SU-DHL-6 (cell line): Measurements from ENCODE around the gene EEF1AKMT3.

Experiments
- CTCF ChIP-seq: fragments of 200-600 bp; sonication (generic); IDR thresholded peaks from one replicate; pipeline ENCODE4 v1.5.1; 2017; ENCODE audit warnings: antibody characterized with exemption, mild to moderate bottlenecking, low read length, moderate library complexity; ENCODE audit not compliant: insufficient read depth, poor library complexity, severe bottlenecking
- EZH2phosphoT487 ChIP-seq: fragments of 200-600 bp; sonication (generic), shearing (Covaris generic); conservative IDR thresholded peaks from 2 replicates; pipeline ENCODE4 v1.6.1; 2018; ENCODE audit warnings: mild to moderate bottlenecking, antibody characterized with exemption, low read length, moderate library complexity, mixed read lengths

- TF ChIP-seq CTCF (no peak), EZH2phosphoT487 (no peak)
Measured at GRCh38 chr12:57782243-57782607, 9.8 kb downstream of the EEF1AKMT3 start.
